ENCODE results near the gene LTBP1. TPM values are rescaled to one million over a fixed set of nuclear protein-coding genes. Genes with fewer than 3 reads are reported as not detected.

Gene LTBP1
- total and polyA plus RNA-seq, 9 donors: 13.5 to 117 (median 41.8) TPM

- 0 to 88% (median 42%) methylated on average over 1 of the region's 1 CpG for WGBS, 3 donors
- H3K4me1 ChIP-seq (ENCODE audit: insufficient read depth): no peaks in the 10 kb centered on the region
- H3K27me3 ChIP-seq: no peaks in the 10 kb centered on the region
- no peak for DNase-seq
- no peaks in the 10 kb centered on the region for H3K9me3 ChIP-seq
- no peaks in the 10 kb centered on the region for H3K36me3 ChIP-seq
- no peak overlapping the region for H3K4me3 ChIP-seq
- TF ChIP-seq EP300 (IDR thresholded peaks at IDR 0.05) (no peak), POLR2A (IDR thresholded peaks at IDR 0.05) (no peak), CTCF (IDR thresholded peaks at IDR 0.05) (no peak)
- H3K27ac ChIP-seq: no peak overlapping the region
- intact Hi-C loops (cut with DNase I): no loop called here
These were observed 230.9 kb downstream of the LTBP1 start for GRCh38 chr2:33177627-33178026.

GRCh38 chr2:33178209-33178608, 231.5 kb downstream of the LTBP1 start:
- no peak for DNase-seq
- no peaks in the 10 kb centered on the region for H3K27me3 ChIP-seq
- no peak for TF ChIP-seq CTCF (IDR thresholded peaks at IDR 0.05)
- TF ChIP-seq POLR2A (IDR thresholded peaks at IDR 0.05): no peak
- no peak for TF ChIP-seq EP300 (IDR thresholded peaks at IDR 0.05)
- H3K27ac ChIP-seq: no peak overlapping the region
- no peaks in the 10 kb centered on the region for H3K9me3 ChIP-seq
- no peaks in the 10 kb centered on the region for H3K4me1 ChIP-seq (ENCODE audit: insufficient read depth)
- H3K4me3 ChIP-seq: no peak overlapping the region
- 90 to 94% (median 92%) methylated on average over 5 of the region's 5 CpGs for WGBS, 3 donors
- intact Hi-C loops (cut with DNase I): no loop called here
- no peaks in the 10 kb centered on the region for H3K36me3 ChIP-seq

GRCh38 chr2:33180915-33181314, 234.2 kb downstream of the LTBP1 start:
- intact Hi-C loops (cut with DNase I): no loop called here
- 63 to 80% (median 71%) methylated on average over 5 of the region's 5 CpGs for WGBS, 3 donors
- no peak for DNase-seq
- H3K9me3 ChIP-seq: no peaks in the 10 kb centered on the region
- no peaks in the 10 kb centered on the region for H3K36me3 ChIP-seq
- TF ChIP-seq CTCF (IDR thresholded peaks at IDR 0.05): no peak
- TF ChIP-seq EP300 (IDR thresholded peaks at IDR 0.05): no peak
- no peak for TF ChIP-seq POLR2A (IDR thresholded peaks at IDR 0.05)
- H3K4me1 ChIP-seq (ENCODE audit: insufficient read depth): no peaks in the 10 kb centered on the region
- H3K4me3 ChIP-seq: no peak overlapping the region
- no peak overlapping the region for H3K27ac ChIP-seq
- no peaks in the 10 kb centered on the region for H3K27me3 ChIP-seq

- Histone ChIP-seq H3K27me3 (no peaks in the 10 kb centered on the region), H3K36me3 (no peaks in the 10 kb centered on the region), H3K9me3 (no peaks in the 10 kb centered on the region), H3K4me1 (ENCODE audit: insufficient read depth) (no peaks in the 10 kb centered on the region), H3K4me3 (no peak overlapping the region), H3K27ac (no peak overlapping the region)
- WGBS, 3 donors: 72 to 96% (median 82%) methylated on average over 4 of the region's 4 CpGs
- intact Hi-C loops (cut with DNase I): no loop called here
- DNase-seq: no peak
- TF ChIP-seq EP300 (IDR thresholded peaks at IDR 0.05): no peak
- TF ChIP-seq CTCF (IDR thresholded peaks at IDR 0.05): no peak
- no peak for TF ChIP-seq POLR2A (IDR thresholded peaks at IDR 0.05)
These were observed 234.7 kb downstream of the LTBP1 start for GRCh38 chr2:33181466-33181865.

GRCh38 chr2:33184041-33184440, 237.3 kb downstream of the LTBP1 start:
- intact Hi-C loops (cut with DNase I): no loop called here
- no peaks in the 10 kb centered on the region for H3K9me3 ChIP-seq
- no peaks in the 10 kb centered on the region for H3K27me3 ChIP-seq
- H3K36me3 ChIP-seq: no peaks in the 10 kb centered on the region
- no peak overlapping the region for H3K4me3 ChIP-seq
- no peak for DNase-seq
- TF ChIP-seq POLR2A (IDR thresholded peaks at IDR 0.05) (no peak), EP300 (IDR thresholded peaks at IDR 0.05) (no peak), CTCF (IDR thresholded peaks at IDR 0.05) (no peak)
- 74 to 81% (median 76%) methylated on average over 3 of the region's 3 CpGs for WGBS, 3 donors
- H3K27ac ChIP-seq: no peak overlapping the region
- no peaks in the 10 kb centered on the region for H3K4me1 ChIP-seq (ENCODE audit: insufficient read depth)

Data from ovary (tissue), 9 donors.